OCI-LY7 (cell line): Measurements from ENCODE around the gene APCDD1L.

Source experiments
- EZH2phosphoT487 ChIP-seq: fragments of 200-600 bp; sonication (generic); IDR thresholded peaks from 2 replicates; pipeline ENCODE4 v1.6.1; 2018; ENCODE audit warnings: low read depth, borderline replicate concordance, mild to moderate bottlenecking, mixed run types, antibody characterized with exemption, low read length, moderate library complexity, mixed read lengths
- TF ChIP-seq, protein P1 (sequence below): fragments of 200-600 bp; sonication (generic); conservative IDR thresholded peaks from 2 replicates; pipeline ENCODE4 v1.5.1; 2014; ENCODE audit warnings: mild to moderate bottlenecking, antibody characterized with exemption, low read length, moderate library complexity, mixed read lengths

- TF ChIP-seq, protein P1, sequence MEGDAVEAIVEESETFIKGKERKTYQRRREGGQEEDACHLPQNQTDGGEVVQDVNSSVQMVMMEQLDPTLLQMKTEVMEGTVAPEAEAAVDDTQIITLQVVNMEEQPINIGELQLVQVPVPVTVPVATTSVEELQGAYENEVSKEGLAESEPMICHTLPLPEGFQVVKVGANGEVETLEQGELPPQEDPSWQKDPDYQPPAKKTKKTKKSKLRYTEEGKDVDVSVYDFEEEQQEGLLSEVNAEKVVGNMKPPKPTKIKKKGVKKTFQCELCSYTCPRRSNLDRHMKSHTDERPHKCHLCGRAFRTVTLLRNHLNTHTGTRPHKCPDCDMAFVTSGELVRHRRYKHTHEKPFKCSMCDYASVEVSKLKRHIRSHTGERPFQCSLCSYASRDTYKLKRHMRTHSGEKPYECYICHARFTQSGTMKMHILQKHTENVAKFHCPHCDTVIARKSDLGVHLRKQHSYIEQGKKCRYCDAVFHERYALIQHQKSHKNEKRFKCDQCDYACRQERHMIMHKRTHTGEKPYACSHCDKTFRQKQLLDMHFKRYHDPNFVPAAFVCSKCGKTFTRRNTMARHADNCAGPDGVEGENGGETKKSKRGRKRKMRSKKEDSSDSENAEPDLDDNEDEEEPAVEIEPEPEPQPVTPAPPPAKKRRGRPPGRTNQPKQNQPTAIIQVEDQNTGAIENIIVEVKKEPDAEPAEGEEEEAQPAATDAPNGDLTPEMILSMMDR: no peak
- TF ChIP-seq EZH2phosphoT487: no peak
Observed at GRCh38 chr20:58434326-58434725, 80.9 kb downstream of the APCDD1L start.
